Neural cell (in vitro differentiated cells): ENCODE data around the gene CR1. TPM values are rescaled to one million over a fixed set of nuclear protein-coding genes. Genes with fewer than 3 reads are reported as not detected.

Experiments
- H2AFZ ChIP-seq: fragments of 200-600, 300-800 bp; sonication (generic), shearing (Covaris generic); 2 replicates; pipeline ENCODE4 v1.6.0; 2014; ENCODE audit warnings: low read depth, mild to moderate bottlenecking, antibody characterized with exemption, low read length, moderate library complexity
- H3F3A ChIP-seq: fragments of 200-600 bp; shearing (Covaris generic); 2 replicates; pipeline ENCODE4 v1.6.1; 2016; ENCODE audit warnings: mild to moderate bottlenecking, moderate library complexity, mixed read lengths, antibody characterized with exemption, low read length; ENCODE audit not compliant: insufficient read depth, poor library complexity, severe bottlenecking
- H3K27ac ChIP-seq: fragments of 200-600, 300-800 bp; sonication (generic), shearing (Covaris generic); 2 replicates; pipeline ENCODE4 v1.5.1; 2014; ENCODE audit warnings: mild to moderate bottlenecking, low read length, moderate library complexity
- H3K27me3 ChIP-seq: fragments of 300-800, 200-600 bp; sonication (generic), shearing (Covaris generic); 2 replicates; pipeline ENCODE4 v1.6.0; 2014; ENCODE audit warnings: mild to moderate bottlenecking, low read depth, low read length, moderate library complexity; ENCODE audit not compliant: insufficient read depth
- H3K36me3 ChIP-seq: fragments of 300-800, 200-600 bp; sonication (generic), shearing (Covaris generic); 2 replicates; pipeline ENCODE4 v1.5.1; 2014; ENCODE audit warnings: mild to moderate bottlenecking, antibody characterized with exemption, low read length, moderate library complexity; ENCODE audit not compliant: insufficient read depth
- H3K4me2 ChIP-seq: fragments of 300-800, 200-600 bp; sonication (generic), shearing (Covaris generic); 2 replicates; pipeline ENCODE4 v1.6.0; 2014; ENCODE audit warnings: mild to moderate bottlenecking, low read length
- H3K4me3 ChIP-seq: fragments of 300-800, 200-600 bp; sonication (generic), shearing (Covaris generic); 2 replicates; pipeline ENCODE4 v1.5.1; 2014; ENCODE audit warnings: mild to moderate bottlenecking, low read length, moderate library complexity
- H3K79me2 ChIP-seq: fragments of 200-600 bp; shearing (Covaris generic); replicated peaks from 2 replicates; pipeline ENCODE4 v1.6.0; 2014; ENCODE audit warnings: mild to moderate bottlenecking, low read length, moderate library complexity; ENCODE audit not compliant: insufficient read depth
- H3K9ac ChIP-seq: fragments of 300-800, 200-600 bp; sonication (generic), shearing (Covaris generic); 2 replicates; pipeline ENCODE4 v1.6.1; 2016; ENCODE audit warnings: mild to moderate bottlenecking, low read length, mixed read lengths
- H3K9me2 ChIP-seq: fragments of 200-600 bp; shearing (Covaris generic); 2 replicates; pipeline ENCODE4 v1.6.1; 2016; ENCODE audit warnings: mild to moderate bottlenecking, low read length, mixed read lengths; ENCODE audit not compliant: insufficient read depth
- H3K9me3 ChIP-seq: fragments of 200-600, 300-800 bp; sonication (generic), shearing (Covaris generic); 2 replicates; pipeline ENCODE4 v1.6.1; 2016; ENCODE audit warnings: mild to moderate bottlenecking, mixed run types, low read length, moderate library complexity, mixed read lengths
- H4K20me1 ChIP-seq: fragments of 200-600 bp; shearing (Covaris generic); 2 replicates; pipeline ENCODE4 v1.6.1; 2016; ENCODE audit warnings: mild to moderate bottlenecking, mixed run types; ENCODE audit not compliant: insufficient read depth
- CTCF ChIP-seq: fragments of 450-650 bp; IDR thresholded peaks from 2 replicates; pipeline ENCODE4 v1.5.1; 2014; ENCODE audit warnings: antibody characterized with exemption, mild to moderate bottlenecking, moderate library complexity; ENCODE audit not compliant: poor library complexity, severe bottlenecking
- EP300 ChIP-seq: fragments of 450-650 bp; conservative IDR thresholded peaks from 2 replicates; pipeline ENCODE4 v1.6.1; 2014; ENCODE audit warnings: antibody characterized with exemption, mild to moderate bottlenecking, moderate library complexity; ENCODE audit not compliant: poor library complexity, severe bottlenecking
- EZH2 ChIP-seq: fragments of 200-600, 300-800 bp; shearing (Covaris generic), sonication (generic); IDR thresholded peaks from 2 replicates; pipeline ENCODE4 v1.6.1; 2014; ENCODE audit warnings: antibody characterized with exemption, low read length, borderline replicate concordance, mild to moderate bottlenecking; ENCODE audit not compliant: insufficient read depth, poor library complexity, severe bottlenecking
- MXI1 ChIP-seq: fragments of 450-650 bp; conservative IDR thresholded peaks from 2 replicates; pipeline ENCODE4 v1.6.1; 2014; ENCODE audit warnings: antibody characterized with exemption, mild to moderate bottlenecking; ENCODE audit not compliant: poor library complexity, severe bottlenecking
- POLR2AphosphoS5 ChIP-seq: IDR thresholded peaks from 2 replicates; pipeline ENCODE4 v1.6.1; 2012
- RAD21 ChIP-seq: fragments of 450-650 bp; conservative IDR thresholded peaks from 2 replicates; pipeline ENCODE4 v1.6.1; 2014; ENCODE audit warnings: antibody characterized with exemption, mild to moderate bottlenecking, moderate library complexity
- REST ChIP-seq: IDR thresholded peaks from 2 replicates; pipeline ENCODE4 v1.6.1; 2012; ENCODE audit warnings: borderline replicate concordance
- SMC3 ChIP-seq: fragments of 450-650 bp; conservative IDR thresholded peaks from 2 replicates; pipeline ENCODE4 v1.6.1; 2014; ENCODE audit warnings: antibody characterized with exemption, mild to moderate bottlenecking, moderate library complexity; ENCODE audit not compliant: poor library complexity
- TAF1 ChIP-seq: IDR thresholded peaks from 2 replicates; pipeline ENCODE4 v1.6.1; 2012; ENCODE audit warnings: low read depth
- polyA plus RNA-seq: library from polyadenylated mRNA; depleted of rRNA; stranded (reverse); fragments of >200 nt; gene quantifications from 2 replicates; pipeline ENCODE4 v1.2.3, GENCODE V29; 2014

The CR1 gene
- polyA plus RNA-seq, 1 donor from 2014 or later: not detected

GRCh38 chr1:207644166-207644851 is 148.4 kb downstream of the CR1 start:
- H3K9ac ChIP-seq: no peak overlapping the region
- no peak overlapping the region for H3K4me3 ChIP-seq
- H3K4me2 ChIP-seq: no peak overlapping the region
- H3K79me2 ChIP-seq: no peaks in the 10 kb centered on the region
- H3F3A ChIP-seq: no peaks in the 10 kb centered on the region
- no peak overlapping the region for H2AFZ ChIP-seq
- no peaks in the 10 kb centered on the region for H3K27me3 ChIP-seq
- H3K27ac ChIP-seq: no peak overlapping the region
- no peaks in the 10 kb centered on the region for H3K9me2 ChIP-seq
- no peaks in the 10 kb centered on the region for H3K36me3 ChIP-seq
- no peaks in the 10 kb centered on the region for H3K9me3 ChIP-seq
- TF ChIP-seq CTCF: no peak
- TF ChIP-seq POLR2AphosphoS5: no peak
- no peaks in the 10 kb centered on the region for H4K20me1 ChIP-seq

GRCh38 chr1:207644852-207645634 is 149.1 kb downstream of the CR1 start, which contains the start of gene CR1L:
Gene CR1L, plus strand, starts transcription at chr1:207645133. Its CDS starts 101 bp downstream, at chr1:207645234.
- no peak within 1 kb of the TSS for H3K4me3 ChIP-seq
- no peaks in the 10 kb centered on the region for H3K9me2 ChIP-seq
- no peaks in the 10 kb centered on the region for H4K20me1 ChIP-seq
- no peaks in the 10 kb centered on the region for H3K27me3 ChIP-seq
- H3K9me3 ChIP-seq: no peaks in the 10 kb centered on the region
- no peaks in the 10 kb centered on the region for H3K36me3 ChIP-seq
- no peaks in the 10 kb centered on the region for H3K79me2 ChIP-seq
- TF ChIP-seq EP300 (no peak), REST (no peak), POLR2AphosphoS5 (no peak), MXI1 (no peak), RAD21 (no peak), TAF1 (no peak), SMC3 (no peak), CTCF (no peak), EZH2 (no peak)
- H3K9ac ChIP-seq: no peak within 1 kb of the TSS
- no peak within 1 kb of the TSS for H2AFZ ChIP-seq
- no peaks in the 10 kb centered on the region for H3F3A ChIP-seq
- no peak within 1 kb of the TSS for H3K4me2 ChIP-seq
- no peak within 1 kb of the TSS for H3K27ac ChIP-seq
